ENCODE measurements around the gene SLC41A3. TPM values are rescaled to one million over a fixed set of nuclear protein-coding genes. Genes with fewer than 3 reads are reported as not detected.

SLC41A3 gene
- total RNA-seq, 4 donors from 2014 or later: 31.0 to 62.7 (median 37.5) TPM

DNA sequence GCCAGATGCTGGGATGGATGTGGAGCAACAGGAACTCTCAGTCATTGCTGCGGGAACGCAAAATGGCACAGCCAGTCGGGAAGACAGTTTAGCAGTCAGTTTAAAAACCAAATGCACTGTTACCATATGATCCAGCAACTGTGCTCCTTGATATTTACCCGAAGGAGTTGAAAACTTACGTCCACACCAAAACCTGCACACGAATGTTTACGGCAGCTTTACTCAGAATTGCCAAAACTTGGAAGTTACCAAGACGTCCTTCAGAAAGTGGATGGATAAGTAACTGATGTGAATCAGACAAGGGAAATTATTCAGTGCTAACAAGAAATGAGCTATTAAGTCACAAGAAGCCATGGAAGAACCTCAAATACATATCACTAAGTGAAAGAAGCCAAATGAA lies 36.1 kb upstream of the SLC41A3 start:
- Histone ChIP-seq H3K36me3 (peaks cover 0 to 30% of the 10 kb centered on the region in 2 donors), H3K4me3 (no peak overlapping the region), H3K9me3 (no peaks in the 10 kb centered on the region), H3K4me1 (no peaks in the 10 kb centered on the region), H3K27me3 (no peaks in the 10 kb centered on the region), H3K27ac (no peak overlapping the region)
- ATAC-seq: no peak
- WGBS, 2 donors (ENCODE audit: low coverage in 1 of 2): 92 to 94% methylated on average over 7 to 8 of the region's 8 CpGs
- TF ChIP-seq, protein P1, sequence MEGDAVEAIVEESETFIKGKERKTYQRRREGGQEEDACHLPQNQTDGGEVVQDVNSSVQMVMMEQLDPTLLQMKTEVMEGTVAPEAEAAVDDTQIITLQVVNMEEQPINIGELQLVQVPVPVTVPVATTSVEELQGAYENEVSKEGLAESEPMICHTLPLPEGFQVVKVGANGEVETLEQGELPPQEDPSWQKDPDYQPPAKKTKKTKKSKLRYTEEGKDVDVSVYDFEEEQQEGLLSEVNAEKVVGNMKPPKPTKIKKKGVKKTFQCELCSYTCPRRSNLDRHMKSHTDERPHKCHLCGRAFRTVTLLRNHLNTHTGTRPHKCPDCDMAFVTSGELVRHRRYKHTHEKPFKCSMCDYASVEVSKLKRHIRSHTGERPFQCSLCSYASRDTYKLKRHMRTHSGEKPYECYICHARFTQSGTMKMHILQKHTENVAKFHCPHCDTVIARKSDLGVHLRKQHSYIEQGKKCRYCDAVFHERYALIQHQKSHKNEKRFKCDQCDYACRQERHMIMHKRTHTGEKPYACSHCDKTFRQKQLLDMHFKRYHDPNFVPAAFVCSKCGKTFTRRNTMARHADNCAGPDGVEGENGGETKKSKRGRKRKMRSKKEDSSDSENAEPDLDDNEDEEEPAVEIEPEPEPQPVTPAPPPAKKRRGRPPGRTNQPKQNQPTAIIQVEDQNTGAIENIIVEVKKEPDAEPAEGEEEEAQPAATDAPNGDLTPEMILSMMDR (IDR thresholded peaks at IDR 0.05): no peak
- TF ChIP-seq EP300 (IDR thresholded peaks at IDR 0.05) (no peak), POLR2A (IDR thresholded peaks at IDR 0.05) (no peak), POLR2AphosphoS5 (IDR thresholded peaks at IDR 0.05) (no peak)

DNA sequence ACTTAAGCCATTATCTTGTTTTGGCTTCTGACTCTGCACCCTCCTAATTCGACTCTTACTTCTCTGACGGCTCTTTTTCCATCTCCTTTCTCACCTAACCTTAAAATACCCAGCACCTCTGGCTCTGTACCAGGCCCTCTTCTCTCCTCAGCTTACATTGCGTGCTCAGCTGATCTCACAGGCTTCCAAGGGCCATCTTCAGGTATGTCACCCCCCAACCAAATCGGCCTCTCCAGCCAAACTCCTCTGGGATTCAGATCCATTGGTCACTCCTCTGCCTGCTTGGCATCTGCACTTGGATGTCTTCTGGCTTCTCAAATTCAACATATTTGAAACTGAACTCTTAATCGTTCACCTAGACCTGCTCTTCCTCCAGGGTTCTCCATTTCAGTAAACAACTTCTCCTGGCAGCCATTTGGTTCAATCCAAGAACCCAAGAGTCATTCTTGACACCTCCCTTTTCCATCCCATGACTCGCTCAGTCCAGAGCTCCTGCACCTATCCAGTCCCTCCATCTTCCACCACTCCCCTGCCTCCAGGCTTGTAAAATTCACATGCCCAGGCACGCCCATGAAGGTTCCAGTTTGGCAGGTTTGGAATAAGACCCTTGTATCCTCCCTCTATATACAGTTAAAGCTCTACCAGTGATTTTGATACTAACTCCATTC lies 35.2 kb upstream of the SLC41A3 start:
- ATAC-seq: no peak
- peaks cover 0 to 36% of the 10 kb centered on the region in 2 donors for H3K36me3 ChIP-seq
- H3K27ac ChIP-seq: no peak overlapping the region
- H3K9me3 ChIP-seq: no peaks in the 10 kb centered on the region
- H3K4me1 ChIP-seq: no peaks in the 10 kb centered on the region
- TF ChIP-seq POLR2A (IDR thresholded peaks at IDR 0.05): no peak
- TF ChIP-seq, protein P1 (IDR thresholded peaks at IDR 0.05): no peak
- TF ChIP-seq EP300 (IDR thresholded peaks at IDR 0.05): no peak
- TF ChIP-seq POLR2AphosphoS5 (IDR thresholded peaks at IDR 0.05): no peak
- H3K4me3 ChIP-seq: no peak overlapping the region
- WGBS, 2 donors (ENCODE audit: low coverage in 1 of 2): 81 to 83% methylated on average over 5 to 7 of the region's 7 CpGs
- H3K27me3 ChIP-seq: no peaks in the 10 kb centered on the region

DNA sequence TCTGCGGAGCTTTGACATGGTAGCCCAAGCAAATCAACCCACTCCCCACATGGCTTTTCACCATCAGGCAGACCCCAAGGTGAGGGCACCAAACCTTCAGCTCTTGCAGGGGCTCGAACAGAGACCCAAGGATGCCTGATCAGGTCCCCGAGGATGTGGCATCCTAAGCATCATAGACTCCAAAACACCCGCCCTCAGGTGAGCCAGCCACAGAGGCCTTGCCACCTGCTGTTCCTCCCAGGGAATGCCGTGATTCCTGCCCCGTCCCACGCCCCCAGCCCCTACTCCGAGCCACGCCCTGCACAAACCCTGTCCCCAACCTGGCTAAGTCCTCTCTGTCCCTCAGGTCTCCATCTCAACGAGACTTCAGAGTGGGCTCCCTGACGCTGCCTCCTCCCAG lies 34.7 kb upstream of the SLC41A3 start:
- ATAC-seq: no peak
- H3K4me1 ChIP-seq: no peaks in the 10 kb centered on the region
- 82% methylated on average over 10 of the region's 11 CpGs; no CpG with 5 or more reads in 1 of the 2 donors for WGBS, 2 donors (ENCODE audit: low coverage in 1 of 2)

DNA sequence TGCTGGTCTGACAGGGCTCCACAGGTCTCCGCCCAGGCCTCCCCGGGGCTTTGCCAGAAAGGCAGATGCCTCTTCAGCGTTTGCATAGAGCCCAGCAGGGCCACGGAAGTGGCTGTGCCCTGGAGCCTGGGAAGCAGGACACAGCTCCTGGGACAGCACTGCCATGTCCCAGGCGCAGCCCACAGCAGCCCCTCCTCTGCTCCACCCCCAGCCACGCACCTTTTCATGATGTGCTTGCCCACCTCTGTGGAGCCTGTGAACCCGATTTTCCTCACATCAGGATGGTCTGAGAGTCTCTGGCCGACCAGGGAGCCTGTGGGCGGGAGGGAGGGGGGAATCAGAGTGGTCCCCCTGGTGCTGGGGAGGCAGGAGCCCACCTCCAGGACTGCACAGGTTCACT lies 33.9 kb upstream of the SLC41A3 start:
- WGBS, 2 donors (ENCODE audit: low coverage in 1 of 2): 64 to 73% methylated on average over 4 to 5 of the region's 9 CpGs
- no peak overlapping the region for H3K27ac ChIP-seq
- H3K36me3 ChIP-seq: peaks cover 0 to 36% of the 10 kb centered on the region in 2 donors
- H3K9me3 ChIP-seq: no peaks in the 10 kb centered on the region
- H3K4me1 ChIP-seq: no peaks in the 10 kb centered on the region
- no peaks in the 10 kb centered on the region for H3K27me3 ChIP-seq
- TF ChIP-seq POLR2A (IDR thresholded peaks at IDR 0.05) (no peak), EP300 (IDR thresholded peaks at IDR 0.05) (no peak), POLR2AphosphoS5 (IDR thresholded peaks at IDR 0.05) (no peak)
- TF ChIP-seq, protein P1 (IDR thresholded peaks at IDR 0.05): no peak
- no peak overlapping the region for H3K4me3 ChIP-seq
- no peak for ATAC-seq

More for the DNA sequence above, 34.7 kb upstream of the SLC41A3 start:
- TF ChIP-seq, protein P1 (IDR thresholded peaks at IDR 0.05): no peak
- no peak for TF ChIP-seq POLR2AphosphoS5 (IDR thresholded peaks at IDR 0.05)
- no peak for TF ChIP-seq POLR2A (IDR thresholded peaks at IDR 0.05)
- no peak for TF ChIP-seq EP300 (IDR thresholded peaks at IDR 0.05)
- no peak overlapping the region for H3K27ac ChIP-seq
- H3K36me3 ChIP-seq: peaks cover 0 to 36% of the 10 kb centered on the region in 2 donors
- no peaks in the 10 kb centered on the region for H3K27me3 ChIP-seq
- H3K9me3 ChIP-seq: no peaks in the 10 kb centered on the region
- no peak overlapping the region for H3K4me3 ChIP-seq

DNA sequence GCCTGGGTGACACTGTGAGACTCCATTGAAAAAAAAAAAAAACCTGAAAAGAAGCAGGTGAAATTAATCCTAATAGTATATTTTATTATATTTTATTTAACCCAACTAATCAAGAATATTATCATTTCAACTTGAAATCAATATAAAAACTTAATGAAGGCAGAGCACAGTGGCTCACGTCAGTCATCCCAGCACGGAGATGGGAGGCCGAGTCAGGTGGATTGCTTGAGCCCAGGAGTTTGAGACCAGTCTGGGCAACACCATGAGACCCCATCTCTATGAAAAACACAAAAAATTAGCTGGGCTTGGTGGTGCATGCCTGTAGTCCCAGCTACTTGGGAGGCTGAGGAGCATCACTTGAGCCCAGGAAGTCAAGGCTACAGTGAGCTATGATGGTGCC lies 33.3 kb upstream of the SLC41A3 start:
- Histone ChIP-seq H3K27me3 (no peaks in the 10 kb centered on the region), H3K27ac (no peak overlapping the region), H3K9me3 (no peaks in the 10 kb centered on the region), H3K4me1 (no peaks in the 10 kb centered on the region), H3K4me3 (no peak overlapping the region), H3K36me3 (peaks cover 0 to 36% of the 10 kb centered on the region in 2 donors)
- ATAC-seq: no peak
- TF ChIP-seq EP300 (IDR thresholded peaks at IDR 0.05): no peak
- no peak for TF ChIP-seq POLR2AphosphoS5 (IDR thresholded peaks at IDR 0.05)
- TF ChIP-seq, protein P1 (IDR thresholded peaks at IDR 0.05): no peak
- 100% methylated on average over 3 of the region's 3 CpGs for WGBS, 2 donors (ENCODE audit: low coverage in 1 of 2)

Measured in gastroesophageal sphincter (tissue), 4 donors.